Esophagus muscularis mucosa (tissue), 4 donors: ENCODE measurements around the gene PHF2. TPM values are rescaled to one million over a fixed set of nuclear protein-coding genes. Genes with fewer than 3 reads are reported as not detected.

Source experiments
- DNase-seq: peaks from one replicate; pipeline ENCODE4 v3.0.0-alpha.2; 2017; ENCODE audit errors: extremely low spot score
- H3K27ac ChIP-seq, 4 donors: fragments of 200-600 bp; sonication (generic); replicated peaks in 1 of 4; 1 replicate in 3 of 4; 2 replicates in 1 of 4; pipeline ENCODE4 v1.5.1; 2016 to 2019; ENCODE audit warnings: mild to moderate bottlenecking in 1 of 4
- H3K27me3 ChIP-seq, 4 donors: fragments of 200-600 bp; sonication (generic); one replicate each; pipeline versions ENCODE4 v1.5.1 to v1.6.0; 2016 to 2019
- H3K36me3 ChIP-seq, 4 donors: fragments of 200-600 bp; sonication (generic); one replicate each; pipeline ENCODE4 v1.5.1; 2016 to 2019
- H3K4me1 ChIP-seq, 4 donors: fragments of 200-600 bp; sonication (generic); one replicate each; pipeline ENCODE4 v1.5.1; 2016 to 2019
- H3K4me3 ChIP-seq, 4 donors: fragments of 200-600 bp; sonication (generic); 1 replicate in 2 of 4; 2 replicates in 2 of 4; pipeline ENCODE4 v1.5.1; 2016 to 2019; ENCODE audit warnings: mild to moderate bottlenecking in 4 of 4, moderate library complexity in 1 of 4
- H3K9me3 ChIP-seq, 4 donors: fragments of 200-600 bp; sonication (generic); 1 replicate in 3 of 4; 2 replicates in 1 of 4; pipeline ENCODE4 v1.5.1; 2016 to 2019
- EP300 ChIP-seq: sonication (generic); formaldehyde crosslinking; IDR thresholded peaks from one replicate; pipeline ENCODE4 v1.6.1; 2017; ENCODE audit warnings: antibody characterized with exemption
- POLR2A ChIP-seq: fragments of 450-650 bp; IDR thresholded peaks from one replicate; pipeline ENCODE4 v1.6.1; 2017; ENCODE audit warnings: antibody characterized with exemption, moderate library complexity, mild to moderate bottlenecking, low read depth
- POLR2AphosphoS5 ChIP-seq, 2 donors: sonication (generic); formaldehyde crosslinking; IDR thresholded peaks; one replicate each; pipeline ENCODE4 v1.6.1; 2017; ENCODE audit warnings: antibody characterized with exemption in 2 of 2
- WGBS: methylation state at CpG from one replicate; pipeline ENCODE4 v1.1.5; 2018; 5-methylcytosine and 5-hydroxymethylcytosine counted together
- intact Hi-C: fragments of 100-400 bp; cut with DNase I; formaldehyde crosslinking; loops from one replicate; pipeline ENCODE4 v1.15.1; 2023
- total RNA-seq, 4 donors: library from RNA; depleted of rRNA; stranded (reverse); fragments of >200 nt; gene quantifications; one replicate each; pipeline versions ENCODE4 v1.1.0 to v1.2.1, GENCODE V29; 2016
- TF ChIP-seq, protein P1 (sequence below), 3 experiments: fragments of 200-600 bp in 2 of 3; fragments of 450-650 bp in 1 of 3; sonication (generic) in 2 of 3; IDR thresholded peaks; one replicate each; pipeline ENCODE4 v1.5.1; 2017 to 2019; ENCODE audit warnings: antibody characterized with exemption in 3 of 3, mild to moderate bottlenecking in 2 of 3, moderate library complexity in 1 of 3

PHF2 gene
- total RNA-seq, 4 donors from 2014 or later, result 35.7 to 53.5 (median 43.2) TPM

DNA sequence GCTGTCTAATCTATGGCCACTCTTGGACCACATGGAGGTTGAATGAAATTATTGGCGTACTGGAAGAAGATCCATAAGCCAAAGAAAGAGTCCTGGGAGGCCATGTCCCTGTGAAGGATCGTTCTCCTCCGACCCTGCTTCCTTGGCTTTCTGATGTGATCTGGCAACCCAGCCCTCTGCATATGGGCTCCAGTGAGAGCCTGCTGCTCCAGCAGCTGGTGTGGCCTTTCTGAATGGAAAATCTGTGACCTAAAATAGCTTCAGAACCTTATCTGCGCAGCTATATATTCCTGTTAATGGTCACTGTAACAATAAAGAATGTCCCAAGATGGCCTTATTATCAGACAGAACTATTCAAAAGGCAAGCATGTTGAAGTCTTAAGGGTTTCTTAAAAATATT is 40.2 kb upstream of the PHF2 start:
- H3K36me3 ChIP-seq, result peaks cover 15 to 73% (median 34%) of the 10 kb centered on the region in 4 donors
- WGBS, result 97% methylated on average over 4 of the region's 4 CpGs

DNA sequence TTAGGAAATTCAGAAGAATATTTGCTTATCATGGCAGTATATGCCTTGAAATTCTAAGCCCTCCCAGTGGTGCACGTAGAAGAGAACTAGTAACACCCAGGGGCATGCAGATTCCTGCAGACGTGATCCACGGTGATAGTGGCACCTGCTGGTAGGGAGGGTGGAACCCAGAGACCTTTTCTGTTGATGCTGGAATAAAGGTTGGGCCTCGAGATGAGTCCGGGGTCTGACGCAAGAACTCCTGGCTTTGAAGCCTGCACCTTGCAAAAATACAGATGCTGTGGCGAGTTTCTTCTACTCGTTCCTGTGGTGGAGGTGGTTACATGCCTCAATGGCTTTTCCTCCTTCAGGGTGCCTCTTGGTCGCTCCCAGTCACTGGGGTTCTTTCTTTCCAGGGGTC is 39.5 kb upstream of the PHF2 start:
- no peak overlapping the region for H3K27ac ChIP-seq
- intact Hi-C loops, result no loop called here
- H3K9me3 ChIP-seq, result no peaks in the 10 kb centered on the region
- WGBS, result 90% methylated on average over 9 of the region's 9 CpGs
- no peaks in the 10 kb centered on the region for H3K27me3 ChIP-seq
- H3K4me3 ChIP-seq, result no peak overlapping the region
- H3K4me1 ChIP-seq, result peaks cover 4 to 18% (median 13%) of the 10 kb centered on the region in 4 donors
- H3K36me3 ChIP-seq, result peaks cover 15 to 70% (median 34%) of the 10 kb centered on the region in 4 donors
- no peak for DNase-seq
- TF ChIP-seq, protein P1, sequence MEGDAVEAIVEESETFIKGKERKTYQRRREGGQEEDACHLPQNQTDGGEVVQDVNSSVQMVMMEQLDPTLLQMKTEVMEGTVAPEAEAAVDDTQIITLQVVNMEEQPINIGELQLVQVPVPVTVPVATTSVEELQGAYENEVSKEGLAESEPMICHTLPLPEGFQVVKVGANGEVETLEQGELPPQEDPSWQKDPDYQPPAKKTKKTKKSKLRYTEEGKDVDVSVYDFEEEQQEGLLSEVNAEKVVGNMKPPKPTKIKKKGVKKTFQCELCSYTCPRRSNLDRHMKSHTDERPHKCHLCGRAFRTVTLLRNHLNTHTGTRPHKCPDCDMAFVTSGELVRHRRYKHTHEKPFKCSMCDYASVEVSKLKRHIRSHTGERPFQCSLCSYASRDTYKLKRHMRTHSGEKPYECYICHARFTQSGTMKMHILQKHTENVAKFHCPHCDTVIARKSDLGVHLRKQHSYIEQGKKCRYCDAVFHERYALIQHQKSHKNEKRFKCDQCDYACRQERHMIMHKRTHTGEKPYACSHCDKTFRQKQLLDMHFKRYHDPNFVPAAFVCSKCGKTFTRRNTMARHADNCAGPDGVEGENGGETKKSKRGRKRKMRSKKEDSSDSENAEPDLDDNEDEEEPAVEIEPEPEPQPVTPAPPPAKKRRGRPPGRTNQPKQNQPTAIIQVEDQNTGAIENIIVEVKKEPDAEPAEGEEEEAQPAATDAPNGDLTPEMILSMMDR (IDR thresholded peaks at IDR 0.05), result no peak
- TF ChIP-seq POLR2AphosphoS5 (IDR thresholded peaks at IDR 0.05) (no peak), EP300 (no peak), POLR2A (no peak)

More for the DNA sequence above, 40.2 kb upstream of the PHF2 start:
- Histone ChIP-seq H3K4me1 (peaks cover 3 to 11% (median 6%) of the 10 kb centered on the region in 4 donors), H3K27ac (no peak overlapping the region), H3K4me3 (no peak overlapping the region), H3K9me3 (no peaks in the 10 kb centered on the region), H3K27me3 (no peaks in the 10 kb centered on the region)
- intact Hi-C loops, result no loop called here
- TF ChIP-seq POLR2A (no peak), EP300 (no peak)
- TF ChIP-seq, protein P1 (IDR thresholded peaks at IDR 0.05), result no peak
- DNase-seq, result no peak

DNA sequence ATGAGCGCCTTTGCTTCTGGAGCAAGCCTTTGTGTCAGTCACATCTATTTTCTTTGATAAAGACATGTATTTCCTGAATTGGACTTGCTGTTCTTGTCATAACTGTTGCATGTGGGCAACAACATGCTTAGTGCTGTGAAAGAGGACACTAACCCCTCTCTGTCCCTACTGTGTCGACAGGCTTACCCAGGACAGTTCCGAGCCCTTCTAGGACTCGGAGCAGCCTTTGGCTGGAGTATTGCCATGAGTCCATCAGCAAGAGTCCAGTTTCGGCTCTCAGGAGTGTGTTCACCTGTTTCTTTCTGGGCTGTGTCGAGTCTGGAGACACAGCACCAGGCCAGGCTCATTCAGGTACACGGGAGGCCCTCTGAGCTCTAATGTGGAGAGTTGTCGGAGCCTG is 36.1 kb upstream of the PHF2 start:
- WGBS, result 84% methylated on average over 8 of the region's 8 CpGs
- TF ChIP-seq, protein P1 (IDR thresholded peaks at IDR 0.05), result no peak
- TF ChIP-seq POLR2A (no peak), POLR2AphosphoS5 (IDR thresholded peaks at IDR 0.05) (no peak)
- Histone ChIP-seq H3K4me1 (peaks cover 4 to 25% (median 20%) of the 10 kb centered on the region in 4 donors), H3K27ac (no peak overlapping the region), H3K9me3 (no peaks in the 10 kb centered on the region), H3K4me3 (no peak overlapping the region), H3K36me3 (peaks cover 21 to 62% (median 27%) of the 10 kb centered on the region in 4 donors), H3K27me3 (no peaks in the 10 kb centered on the region)
- DNase-seq, result no peak
- intact Hi-C loops, result no loop called here

DNA sequence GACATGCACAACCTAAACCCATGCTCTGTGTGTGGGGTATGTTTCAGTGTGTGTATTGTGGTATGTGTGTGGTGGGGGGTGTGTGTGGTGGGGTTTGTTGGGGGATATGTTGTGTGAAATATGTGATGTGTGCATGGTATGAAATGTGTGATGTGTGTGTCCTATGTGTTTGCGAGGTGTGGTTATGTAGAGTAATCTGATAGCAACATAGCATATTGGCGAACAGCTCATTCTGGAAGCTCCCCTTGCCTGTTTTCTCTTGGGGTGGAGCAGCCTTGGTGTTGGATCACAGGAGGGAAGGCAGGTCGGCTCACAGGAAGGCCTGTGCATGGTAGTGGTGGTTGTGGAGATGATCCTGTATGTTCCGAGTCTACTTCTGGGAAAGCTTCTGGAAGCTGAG is 35.4 kb upstream of the PHF2 start:
- Histone ChIP-seq H3K36me3 (peaks cover 21 to 59% (median 27%) of the 10 kb centered on the region in 4 donors), H3K27me3 (no peaks in the 10 kb centered on the region), H3K4me1 (peaks cover 4 to 25% (median 20%) of the 10 kb centered on the region in 4 donors), H3K4me3 (no peak overlapping the region), H3K27ac (no peak overlapping the region), H3K9me3 (no peaks in the 10 kb centered on the region)
- intact Hi-C loops, result no loop called here
- 85% methylated on average over 4 of the region's 4 CpGs for WGBS
- DNase-seq, result no peak
- no peak for TF ChIP-seq EP300
- TF ChIP-seq, protein P1 (IDR thresholded peaks at IDR 0.05), result no peak
- no peak for TF ChIP-seq POLR2AphosphoS5 (IDR thresholded peaks at IDR 0.05)
- no peak for TF ChIP-seq POLR2A

DNA sequence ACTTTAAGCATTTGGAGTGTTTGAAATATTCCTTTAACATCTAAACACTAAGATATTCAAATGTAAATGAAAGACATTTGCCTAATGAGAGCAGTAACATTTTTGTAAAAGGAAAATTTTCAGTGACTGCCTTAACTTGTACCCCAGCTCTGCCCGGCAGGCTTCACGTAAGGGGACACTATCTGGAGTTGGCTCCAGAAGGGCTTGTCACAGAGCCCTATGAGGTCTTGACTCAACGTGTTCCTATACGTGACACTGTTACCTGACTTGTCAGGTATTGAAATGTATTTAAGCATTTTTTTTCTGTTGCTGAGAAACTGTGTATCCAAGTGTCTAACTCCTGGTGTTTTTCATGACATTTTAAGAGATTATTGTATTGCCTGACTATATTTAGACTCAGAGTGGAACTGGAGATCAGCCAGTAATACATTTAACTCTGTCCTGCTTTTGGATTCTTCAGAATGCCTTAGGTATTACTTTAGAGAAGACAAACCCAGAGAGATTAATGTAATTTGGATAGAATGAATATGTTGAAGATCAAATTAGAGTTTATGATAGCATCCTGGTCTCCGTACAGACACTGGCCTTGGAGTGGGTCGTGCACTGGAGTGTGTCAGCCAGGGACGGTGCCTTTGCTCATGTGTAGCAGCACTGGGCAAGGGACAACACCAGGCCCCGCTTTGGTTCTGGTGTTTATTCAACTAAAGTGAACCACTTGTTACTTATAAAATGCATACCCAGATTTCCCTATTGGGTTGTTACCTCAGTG is 34.6 kb upstream of the PHF2 start:
- Histone ChIP-seq H3K4me1 (peaks cover 4 to 25% (median 20%) of the 10 kb centered on the region in 4 donors), H3K27ac (peak overlapping the region in 2 of 4 donors; percentile 18 to 50), H3K9me3 (no peaks in the 10 kb centered on the region), H3K27me3 (no peaks in the 10 kb centered on the region), H3K36me3 (peaks cover 21 to 60% (median 30%) of the 10 kb centered on the region in 4 donors), H3K4me3 (no peak overlapping the region)
- intact Hi-C loops, result no loop called here
- no peak for DNase-seq
- TF ChIP-seq POLR2AphosphoS5 (IDR thresholded peaks at IDR 0.05) (no peak), POLR2A (no peak), EP300 (no peak)
- TF ChIP-seq, protein P1 (IDR thresholded peaks at IDR 0.05), result no peak
- 40% methylated on average over 8 of the region's 8 CpGs for WGBS
